ENCODE results near the gene SOCS7. TPM values are rescaled to one million over a fixed set of nuclear protein-coding genes. Genes with fewer than 3 reads are reported as not detected.
A peak's percentile ranks its signal among the peaks of the same experiment; 100 is the strongest.
"Not testable (repeated sequence)": the region's sequence is repeated elsewhere in the genome, so short reads cannot be mapped to it uniquely, and the experiment has no call there.

Gene SOCS7
- total RNA-seq, 1 donor from 2014 or later: 11.3 TPM

DNA sequence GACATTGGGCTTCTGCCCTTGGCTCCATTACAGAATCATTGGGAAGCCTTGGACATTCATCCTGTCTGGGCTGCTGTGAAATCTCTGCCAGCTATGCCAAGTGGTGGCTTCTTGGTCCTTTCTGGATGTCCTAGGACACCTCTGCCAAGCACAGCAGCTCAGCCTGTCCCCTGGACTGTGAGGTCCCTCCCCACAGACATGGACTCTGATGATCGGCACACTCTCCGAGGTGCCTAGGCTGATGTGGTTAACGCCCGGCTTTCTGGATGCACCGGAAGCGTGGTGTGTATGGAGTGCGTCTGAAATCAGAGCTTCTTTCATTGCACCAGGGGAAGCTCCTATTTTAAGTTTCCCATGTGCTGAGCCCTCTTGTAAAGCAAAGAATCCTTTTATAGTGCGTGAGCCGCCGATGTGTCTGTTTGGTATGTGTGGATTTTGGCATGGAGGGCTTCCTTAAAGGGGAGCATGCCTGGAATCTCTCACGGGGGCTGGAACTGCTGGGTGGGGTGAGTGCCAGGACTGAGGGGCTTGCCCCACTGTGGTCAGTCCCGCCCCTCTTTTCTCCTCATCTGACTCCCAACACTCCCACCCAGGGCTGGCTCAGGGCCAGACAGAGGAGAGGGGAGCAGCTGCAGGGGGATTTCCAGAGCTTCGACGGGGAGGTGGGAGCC, 69.7 kb downstream of the SOCS7 start:
- DNase-seq: peak; percentile 37

DNA sequence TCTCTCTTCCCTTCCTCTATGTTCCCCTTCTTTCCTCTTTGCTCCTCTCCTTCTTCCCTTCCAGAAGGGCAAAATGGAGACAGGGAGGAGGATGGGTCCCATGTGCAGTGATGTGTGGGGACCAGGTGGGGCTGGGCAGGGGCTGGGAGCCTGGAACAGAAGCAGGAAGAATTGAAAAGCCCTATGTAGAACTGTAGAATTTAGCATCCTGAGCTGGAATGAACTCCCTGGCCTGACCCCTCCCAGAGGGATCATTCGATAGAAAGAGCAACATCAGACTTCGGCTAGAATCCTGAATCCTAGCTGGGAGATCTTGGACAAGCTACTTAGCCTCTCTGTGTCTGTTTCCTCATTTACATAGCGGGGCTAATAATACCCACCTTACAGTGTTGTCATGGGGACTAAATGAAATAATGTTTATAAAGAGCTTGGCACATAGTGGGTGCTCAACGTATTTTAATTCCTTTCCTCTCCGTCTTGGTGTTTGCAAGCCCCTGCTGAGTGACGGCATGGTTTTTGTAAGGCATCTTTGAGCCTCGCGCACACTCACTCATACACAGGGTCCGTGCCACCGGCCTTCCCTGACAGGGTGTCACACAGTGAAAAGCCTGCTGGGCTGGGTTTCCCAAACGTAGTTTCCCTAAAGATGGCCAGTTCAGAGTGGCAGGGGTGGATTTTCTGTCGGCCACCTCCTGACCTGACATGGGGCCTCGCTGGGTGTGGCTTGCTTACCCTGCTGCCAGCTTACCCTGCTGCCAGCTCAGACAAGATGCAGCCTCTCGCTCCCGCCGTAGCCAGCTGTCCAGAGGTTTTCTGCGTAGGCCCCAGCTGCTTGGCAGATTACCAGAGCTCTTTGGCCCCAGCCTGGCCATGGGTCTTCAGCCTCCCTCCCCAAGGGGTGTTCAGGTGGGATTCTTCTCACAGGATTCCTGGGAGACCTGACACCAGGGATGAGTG, 70.5 kb downstream of the SOCS7 start:
- no peak for DNase-seq

- DNase-seq: no peak
Observed at GRCh38 chr17:38424297-38424972, 72.8 kb downstream of the SOCS7 start.

DNA sequence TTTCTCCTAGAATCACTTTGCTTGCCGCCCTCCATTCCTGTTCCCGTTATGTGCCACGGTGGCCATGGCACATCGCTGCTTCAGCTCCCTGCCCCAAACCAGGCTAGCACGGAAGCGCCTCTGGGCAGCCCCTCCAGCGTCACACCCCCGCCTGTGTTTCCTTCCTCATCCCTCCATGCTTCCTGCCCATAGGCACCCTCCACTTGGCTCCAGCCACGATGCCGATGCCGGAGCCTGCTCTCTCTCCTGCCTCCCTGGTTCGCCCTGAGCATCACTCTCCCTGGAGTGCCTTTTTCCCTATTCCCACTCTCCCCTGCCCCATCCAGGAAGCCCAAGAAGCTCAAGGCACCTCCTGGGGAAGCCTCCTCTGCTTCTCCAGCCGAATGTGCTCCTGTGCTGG, 73.4 kb downstream of the SOCS7 start:
- no peak for DNase-seq

DNA sequence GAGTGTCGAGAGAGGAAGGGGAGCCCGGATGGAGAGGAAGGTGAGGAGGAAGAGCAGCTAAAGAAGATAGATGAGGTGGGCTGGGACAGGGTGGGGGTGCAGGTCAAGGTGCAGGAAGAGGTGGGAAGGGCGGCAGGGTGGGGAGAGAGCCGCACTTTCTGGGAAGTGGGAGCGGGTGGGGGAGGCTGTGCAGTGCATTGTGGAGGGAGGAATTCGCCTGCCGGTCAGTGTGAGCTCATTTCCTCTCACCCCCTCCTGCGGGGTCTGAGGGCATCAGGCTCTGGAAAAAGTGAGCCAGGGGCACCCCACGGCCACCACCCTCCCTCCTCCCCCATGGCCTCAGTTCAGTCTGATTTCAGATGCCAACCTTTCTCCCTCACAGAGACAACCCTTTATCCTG, 74.1 kb downstream of the SOCS7 start:
- no peak for DNase-seq

DNA sequence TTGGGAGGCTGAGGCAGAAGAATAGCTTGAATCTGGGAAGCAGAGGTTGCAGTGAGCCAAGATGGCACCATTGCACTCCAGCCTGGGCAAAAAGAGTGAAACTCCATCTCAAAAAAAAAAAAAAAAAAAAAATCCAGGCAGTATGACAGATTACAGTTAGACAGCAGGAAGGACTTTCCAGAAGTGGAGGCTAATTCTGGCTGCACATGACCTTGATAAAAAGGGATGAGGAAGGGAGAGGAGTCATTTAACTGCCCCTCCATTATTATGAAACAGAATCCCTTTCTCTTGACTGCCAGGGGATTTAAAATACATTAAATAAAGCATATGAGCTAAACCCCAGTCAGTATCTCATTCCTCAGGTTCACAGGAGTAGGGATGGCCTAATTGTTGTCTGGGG, 74.8 kb downstream of the SOCS7 start:
- no peak for DNase-seq

GRCh38 chr17:38427160-38427949, 75.7 kb downstream of the SOCS7 start:
- DNase-seq: no peak

GRCh38 chr17:38428112-38428642, 76.5 kb downstream of the SOCS7 start, which contains the start of gene ARHGAP23:
TSS of gene ARHGAP23 (plus strand) at chr17:38428464. CDS start at chr17:38428486, 22 bp downstream.
- no peak for DNase-seq

DNA sequence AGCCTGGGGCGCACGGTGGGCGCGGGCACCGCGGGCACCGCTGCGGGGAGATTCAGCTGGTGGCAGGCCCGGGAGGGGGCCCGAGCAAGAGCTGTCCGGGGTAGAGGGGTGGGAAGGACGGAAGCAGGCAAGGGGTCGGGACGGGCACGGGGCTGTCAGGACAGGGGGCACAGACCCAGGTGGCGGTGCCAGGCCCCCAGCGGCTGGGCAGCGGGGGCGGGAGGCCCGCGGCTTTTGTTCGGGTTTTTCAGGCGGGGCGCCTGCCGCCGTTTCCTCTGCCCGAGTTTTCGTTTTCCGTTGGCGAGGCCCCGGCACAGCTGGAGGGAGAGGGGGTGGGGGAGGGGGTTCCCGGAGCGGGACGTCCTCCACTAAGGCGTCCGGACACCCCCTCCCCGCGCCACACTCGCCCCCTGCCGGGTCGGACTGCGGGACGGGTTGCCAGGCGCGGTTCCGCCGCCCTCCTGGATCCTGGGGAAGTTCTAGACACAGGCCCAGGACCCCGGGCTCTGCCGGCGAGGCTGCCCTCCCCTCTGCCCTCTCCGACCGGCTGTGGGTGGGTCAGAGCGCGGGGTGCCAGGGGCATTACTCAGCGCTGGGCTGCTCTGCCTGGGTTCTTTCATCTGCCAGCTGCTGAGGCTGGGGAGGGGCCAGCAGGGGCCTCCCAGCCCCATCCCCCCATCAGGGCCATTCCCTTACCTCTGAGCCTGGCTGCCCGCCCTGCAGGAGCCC, 77.2 kb downstream of the SOCS7 start:
- DNase-seq: no peak

GRCh38 chr17:38429476-38430100, 77.9 kb downstream of the SOCS7 start:
- DNase-seq: no peak

DNA sequence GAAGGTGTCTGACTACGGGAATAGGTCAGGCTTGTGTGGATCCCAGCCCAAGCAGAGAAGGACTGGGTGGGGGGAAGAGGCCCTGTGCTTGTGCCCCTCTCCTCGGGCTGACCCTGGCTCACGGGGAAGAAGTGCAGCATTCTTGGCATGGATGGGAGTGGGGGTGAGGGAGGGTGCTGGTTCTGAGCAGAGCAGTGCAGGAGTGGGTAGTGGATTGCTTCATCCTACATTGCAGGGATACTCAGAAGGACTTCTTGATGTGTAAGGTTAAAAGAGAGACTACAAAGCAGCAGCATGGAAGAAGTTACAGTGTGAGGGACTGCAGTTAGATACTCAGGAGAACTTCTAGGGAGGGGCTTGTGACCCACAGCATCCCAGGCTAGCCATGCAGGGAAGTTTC, 78.7 kb downstream of the SOCS7 start:
- DNase-seq: no peak

GRCh38 chr17:38430822-38431221, 79.2 kb downstream of the SOCS7 start:
- no peak for DNase-seq

DNA sequence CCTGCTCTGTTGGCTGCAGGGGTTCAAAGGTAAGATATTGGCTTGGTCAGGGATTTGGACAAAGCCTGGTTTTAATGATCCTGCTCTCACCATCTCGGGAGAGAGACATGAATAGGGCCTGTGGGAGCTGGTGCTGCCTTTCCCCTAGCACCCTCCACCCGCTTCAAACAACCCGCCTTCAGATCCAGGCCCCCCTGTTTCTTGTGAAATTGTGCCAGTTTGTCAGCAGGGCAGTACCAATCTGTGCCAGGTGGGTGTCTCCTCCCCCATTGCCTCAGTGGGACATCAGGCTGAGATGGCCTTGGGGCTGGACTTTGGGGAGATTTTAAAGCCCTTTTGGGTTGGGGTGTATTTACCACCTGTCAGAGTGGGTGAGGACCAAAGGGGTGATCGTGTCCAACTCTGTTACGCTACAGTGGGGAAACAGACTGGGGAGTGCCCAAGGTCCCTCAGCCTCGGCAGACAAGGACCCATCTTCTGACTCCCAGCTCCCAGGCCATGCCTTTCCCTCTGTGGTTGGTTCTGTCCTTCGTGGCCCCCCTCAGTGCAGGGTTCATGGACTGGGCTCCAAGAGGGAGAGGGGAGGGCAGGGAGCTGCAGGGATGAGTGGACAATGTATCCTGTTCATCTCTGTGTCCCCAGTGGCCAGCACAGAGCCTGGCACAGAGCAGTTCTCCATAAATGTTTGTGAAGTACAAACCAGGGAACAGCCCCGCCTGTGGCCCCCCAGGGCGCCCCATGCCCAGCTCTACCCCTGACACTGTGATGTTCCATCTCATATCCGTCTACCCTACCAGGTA, 79.9 kb downstream of the SOCS7 start:
- DNase-seq: no peak

GRCh38 chr17:38434178-38434665, 82.6 kb downstream of the SOCS7 start:
- no peak for DNase-seq

- no peak for DNase-seq
Observed at GRCh38 chr17:38435795-38436194, 84.2 kb downstream of the SOCS7 start.

- DNase-seq: no peak
Observed at GRCh38 chr17:38436386-38436785, 84.7 kb downstream of the SOCS7 start.

DNA sequence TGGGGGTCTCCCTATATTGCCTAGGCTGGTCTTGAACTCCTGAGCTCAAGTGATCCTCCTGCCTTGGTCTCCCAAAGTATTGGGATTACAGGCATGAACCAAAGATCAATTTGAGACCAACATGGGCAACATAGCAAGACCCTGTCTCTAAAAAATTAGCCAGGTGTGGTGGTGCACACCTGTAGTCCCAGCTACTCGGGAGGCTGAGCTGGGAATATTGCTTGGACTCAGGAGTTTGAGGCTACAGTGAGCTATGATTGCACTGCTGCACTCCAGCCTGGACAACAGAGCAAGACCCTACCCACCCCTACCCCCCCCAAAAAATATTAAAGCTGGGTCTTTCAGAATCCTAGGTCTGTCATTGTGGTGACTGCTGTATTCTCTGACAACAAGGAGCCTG, 85.7 kb downstream of the SOCS7 start:
- DNase-seq: not testable (repeated sequence)

GRCh38 chr17:38439436-38439835, 87.8 kb downstream of the SOCS7 start:
- DNase-seq: no peak

DNA sequence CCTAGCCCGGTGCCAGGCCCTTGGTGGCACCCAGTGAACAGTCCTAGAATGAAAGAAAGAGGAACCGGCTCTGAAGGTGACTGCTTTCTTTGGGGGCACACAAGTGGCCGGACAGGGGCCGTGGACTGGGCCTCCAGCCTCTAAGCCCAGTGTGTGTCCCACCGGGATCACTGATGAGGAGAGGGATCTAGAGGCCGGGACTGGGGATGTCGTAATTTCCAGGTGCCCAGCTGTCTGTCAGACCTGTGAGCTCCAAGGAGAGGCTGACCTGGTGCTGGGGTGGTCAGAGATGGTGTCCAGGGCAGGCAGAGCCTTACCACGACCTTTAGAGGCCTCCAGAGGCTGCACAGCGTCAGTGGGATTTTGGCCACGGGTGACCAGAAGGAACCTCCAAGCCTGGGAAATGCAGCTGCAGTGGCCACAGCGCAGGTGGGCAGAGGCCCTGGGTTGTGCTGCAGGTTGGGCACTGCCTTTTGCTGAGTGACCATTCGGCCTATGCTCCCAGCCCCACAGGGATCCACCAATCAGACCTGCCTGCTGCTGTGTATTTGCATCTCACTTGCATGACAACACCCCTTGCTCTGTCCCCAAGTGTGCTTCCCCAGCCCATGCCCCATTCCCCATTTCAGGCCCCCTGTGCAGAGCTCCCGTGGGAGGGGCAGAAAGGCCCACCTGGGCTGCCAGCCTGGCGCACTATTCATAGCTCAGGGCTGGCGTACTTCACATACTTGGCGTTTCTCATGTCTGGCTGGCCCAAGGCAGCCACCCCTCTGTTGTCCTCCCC, 89.2 kb downstream of the SOCS7 start:
- no peak for DNase-seq
